Urinary bladder (tissue), 4 donors: ENCODE results near the gene CENPS. TPM values are rescaled to one million over a fixed set of nuclear protein-coding genes. Genes with fewer than 3 reads are reported as not detected.

Experiments used
- DNase-seq: peaks from one replicate; pipeline ENCODE4 v3.0.0-alpha.2; 2015; ENCODE audit errors: extremely low spot score
- H3K27ac ChIP-seq: one replicate; pipeline ENCODE4 v1.5.1; 2013; ENCODE audit warnings: low read depth, mild to moderate bottlenecking, moderate library complexity
- H3K36me3 ChIP-seq: one replicate; pipeline ENCODE4 v1.6.1; 2013; ENCODE audit warnings: mild to moderate bottlenecking, moderate library complexity; ENCODE audit not compliant: insufficient read depth
- H3K4me1 ChIP-seq: one replicate; pipeline ENCODE4 v1.6.1; 2013; ENCODE audit warnings: mild to moderate bottlenecking, moderate library complexity; ENCODE audit not compliant: insufficient read depth
- H3K4me3 ChIP-seq: one replicate; pipeline ENCODE4 v1.5.1; 2013; ENCODE audit warnings: low read depth, low read length
- WGBS: extraction: QIAGEN DNeasy Blood & Tissue Kit; methylation state at CpG from one replicate; pipeline ENCODE4 v1.1.7; 2013; 5-methylcytosine and 5-hydroxymethylcytosine counted together
- polyA plus RNA-seq: library from polyadenylated mRNA; stranded (reverse); fragments of 200-250 nt; gene quantifications from one replicate; pipeline ENCODE4 v1.2.3, GENCODE V29; 2013
- total RNA-seq: library from RNA; depleted of rRNA; stranded (reverse); fragments of >200 nt; gene quantifications from one replicate; pipeline ENCODE4 v1.2.3, GENCODE V29; 2014
- donor health status: healthy with polysubstance abuse.
- donor health status: healthy.

The CENPS gene
- total and polyA plus RNA-seq, 2 donors = 6.1 to 13.8 TPM

DNA sequence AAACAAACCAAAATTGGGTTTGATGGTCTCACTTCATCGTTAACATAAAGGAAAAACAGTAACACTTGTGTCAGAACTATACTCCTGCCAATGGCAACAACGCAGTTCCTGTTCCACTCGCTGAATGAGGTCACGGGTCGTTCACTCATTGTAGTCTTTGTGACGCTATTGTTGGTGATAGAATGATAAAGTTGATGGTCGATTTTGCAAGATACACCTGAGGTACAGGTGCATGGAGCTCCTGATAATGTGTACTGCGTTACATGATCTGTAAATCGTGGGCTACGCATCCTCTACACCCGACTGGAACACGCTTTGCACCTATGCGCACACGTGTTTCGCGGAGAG lies 391 bp upstream of the CENPS start:
- no peaks in the 10 kb centered on the region for H3K4me1 ChIP-seq
- 23% methylated on average over 16 of the region's 16 CpGs for WGBS
- H3K36me3 ChIP-seq = no peaks in the 10 kb centered on the region
- peak overlapping the region; percentile 63 for H3K4me3 ChIP-seq
- no peak overlapping the region for H3K27ac ChIP-seq
- DNase-seq = no peak

GRCh38 chr1:10431070-10431730 lies 967 bp downstream of the CENPS start:
- no peaks in the 10 kb centered on the region for H3K36me3 ChIP-seq
- no peaks in the 10 kb centered on the region for H3K4me1 ChIP-seq
- no peak for DNase-seq
- WGBS = 25% methylated on average over 30 of the region's 30 CpGs
- peak overlapping the region; percentile 63 for H3K4me3 ChIP-seq
- no peak overlapping the region for H3K27ac ChIP-seq

GRCh38 chr1:10432910-10433700 lies 2.9 kb downstream of the CENPS start:
- Histone ChIP-seq H3K4me3 (no peak overlapping the region), H3K36me3 (no peaks in the 10 kb centered on the region), H3K4me1 (no peaks in the 10 kb centered on the region), H3K27ac (no peak overlapping the region)
- no peak for DNase-seq
- 78% methylated on average over 14 of the region's 14 CpGs for WGBS

GRCh38 chr1:10433790-10434189 lies 3.6 kb downstream of the CENPS start:
- H3K27ac ChIP-seq = no peak overlapping the region
- H3K4me3 ChIP-seq = no peak overlapping the region
- 90% methylated on average over 11 of the region's 11 CpGs for WGBS
- H3K4me1 ChIP-seq = no peaks in the 10 kb centered on the region
- no peaks in the 10 kb centered on the region for H3K36me3 ChIP-seq
- DNase-seq = no peak

DNA sequence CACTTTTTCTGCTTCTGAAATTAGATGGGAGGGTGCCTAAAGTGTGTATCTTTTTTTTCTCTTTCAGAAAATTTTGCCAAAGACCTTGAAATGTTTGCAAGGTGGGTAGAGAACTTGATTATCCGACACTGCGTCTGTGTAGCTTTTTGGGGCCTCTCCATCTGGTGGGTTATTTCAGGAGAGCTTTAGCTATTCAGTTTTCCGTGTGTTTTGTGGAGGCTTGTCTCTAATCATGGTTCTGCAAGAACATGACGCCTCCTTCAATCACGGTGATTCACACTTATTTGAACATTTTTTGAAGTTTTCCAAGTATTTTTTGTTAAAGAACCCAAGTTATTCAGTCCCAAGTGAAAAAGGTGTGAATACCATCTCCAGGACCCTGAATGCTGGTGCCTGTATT lies 4.4 kb downstream of the CENPS start:
- no peaks in the 10 kb centered on the region for H3K36me3 ChIP-seq
- no peak for DNase-seq
- no peak overlapping the region for H3K4me3 ChIP-seq
- 94% methylated on average over 5 of the region's 5 CpGs for whole genome bisulfite sequencing
- no peak overlapping the region for H3K27ac ChIP-seq
- no peaks in the 10 kb centered on the region for H3K4me1 ChIP-seq

- WGBS = 96% methylated on average over 1 of the region's 1 CpG
- no peak overlapping the region for H3K4me3 ChIP-seq
- no peak overlapping the region for H3K27ac ChIP-seq
- no peaks in the 10 kb centered on the region for H3K36me3 ChIP-seq
- no peak for DNase-seq
- no peaks in the 10 kb centered on the region for H3K4me1 ChIP-seq
Measured at GRCh38 chr1:10437052-10437451, 6.8 kb downstream of the CENPS start.

- Histone ChIP-seq H3K4me1 (no peaks in the 10 kb centered on the region), H3K4me3 (no peak overlapping the region), H3K27ac (no peak overlapping the region), H3K36me3 (no peaks in the 10 kb centered on the region)
- 53% methylated on average over 7 of the region's 7 CpGs for WGBS
- DNase-seq = no peak
Measured at GRCh38 chr1:10438677-10439163, 8.5 kb downstream of the CENPS start.

DNA sequence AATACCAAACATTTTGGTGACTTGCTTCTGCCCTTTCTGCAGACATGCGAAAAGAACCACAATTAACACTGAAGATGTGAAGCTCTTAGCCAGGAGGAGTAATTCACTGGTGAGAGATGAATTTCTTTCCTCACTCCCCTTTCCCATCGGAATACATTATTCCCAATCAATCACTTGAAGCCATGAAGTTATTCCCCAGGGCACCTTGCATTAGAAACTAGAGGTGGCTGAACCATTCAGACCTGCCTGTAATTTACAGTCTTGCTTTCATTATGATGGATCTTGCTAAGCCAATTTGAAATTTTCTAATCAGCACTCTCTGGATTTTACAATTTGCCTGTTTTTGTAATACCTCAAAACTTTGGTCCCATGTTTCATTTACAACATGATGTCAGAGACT lies 10.1 kb downstream of the CENPS start:
- 96% methylated on average over 2 of the region's 2 CpGs for WGBS

GRCh38 chr1:10440794-10441193 lies 10.6 kb downstream of the CENPS start:
- WGBS = 92% methylated on average over 5 of the region's 5 CpGs
- H3K4me3 ChIP-seq = no peak overlapping the region
- no peak overlapping the region for H3K27ac ChIP-seq
- no peak for DNase-seq
- H3K4me1 ChIP-seq = no peaks in the 10 kb centered on the region
- H3K36me3 ChIP-seq = no peaks in the 10 kb centered on the region

More for the DNA sequence above, 10.1 kb downstream of the CENPS start:
- Histone ChIP-seq H3K4me1 (no peaks in the 10 kb centered on the region), H3K27ac (no peak overlapping the region), H3K36me3 (no peaks in the 10 kb centered on the region), H3K4me3 (no peak overlapping the region)
- DNase-seq = no peak

DNA sequence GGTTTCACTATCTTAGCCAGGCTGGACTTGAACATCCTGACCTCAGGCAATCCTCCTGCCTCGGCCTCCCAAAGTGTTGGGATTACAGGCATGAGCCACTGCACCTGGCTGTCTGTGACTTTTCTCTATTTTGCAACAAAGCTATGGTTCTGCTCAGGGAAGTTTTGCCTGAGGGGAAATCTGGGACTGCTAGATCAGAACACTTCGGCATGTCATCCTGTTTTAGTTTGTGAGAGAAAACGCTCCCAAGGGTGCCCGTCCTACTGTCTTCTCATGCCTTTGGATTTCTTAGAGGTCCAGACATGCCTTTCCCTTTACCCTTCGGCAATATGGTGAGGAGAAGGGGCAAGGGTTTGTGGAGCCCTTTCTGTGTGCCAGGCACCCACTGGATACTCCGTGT lies 14.0 kb downstream of the CENPS start:
- H3K4me3 ChIP-seq = no peak overlapping the region
- no peak for DNase-seq
- no peaks in the 10 kb centered on the region for H3K4me1 ChIP-seq
- WGBS = 92% methylated on average over 6 of the region's 6 CpGs
- H3K27ac ChIP-seq = no peak overlapping the region
- H3K36me3 ChIP-seq = no peaks in the 10 kb centered on the region

DNA sequence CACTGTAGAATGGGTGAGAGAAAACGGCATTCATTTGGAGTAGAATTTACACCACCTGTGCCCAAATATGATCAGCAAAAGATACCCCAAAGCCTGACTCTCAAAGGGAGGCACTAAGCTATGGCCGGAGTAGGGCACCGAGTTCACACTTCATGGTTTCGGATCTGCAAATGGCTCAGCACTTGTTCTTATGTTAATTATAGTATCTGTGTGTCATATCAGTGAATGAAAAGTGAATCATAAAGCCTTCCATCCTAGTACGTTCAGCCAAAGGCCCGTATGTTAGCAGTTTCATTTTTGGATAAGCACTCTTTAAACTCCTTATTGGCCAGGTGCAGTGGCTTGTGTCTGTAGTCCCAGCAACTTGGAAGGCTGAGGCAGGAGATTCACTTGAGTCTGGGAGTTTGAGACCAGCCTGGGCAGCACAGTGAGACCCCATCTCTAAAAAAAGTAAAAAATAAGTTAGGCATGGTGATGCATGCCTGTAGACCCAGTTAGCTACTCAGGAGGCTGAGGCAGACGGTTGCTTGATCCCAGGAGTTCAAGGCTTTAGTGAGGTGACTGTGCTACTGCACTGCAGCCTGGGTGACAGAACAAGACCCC lies 14.7 kb downstream of the CENPS start:
- Histone ChIP-seq H3K4me3 (no peak overlapping the region), H3K4me1 (no peaks in the 10 kb centered on the region), H3K36me3 (no peaks in the 10 kb centered on the region), H3K27ac (no peak overlapping the region)
- no peak for DNase-seq
- WGBS = 88% methylated on average over 7 of the region's 7 CpGs

DNA sequence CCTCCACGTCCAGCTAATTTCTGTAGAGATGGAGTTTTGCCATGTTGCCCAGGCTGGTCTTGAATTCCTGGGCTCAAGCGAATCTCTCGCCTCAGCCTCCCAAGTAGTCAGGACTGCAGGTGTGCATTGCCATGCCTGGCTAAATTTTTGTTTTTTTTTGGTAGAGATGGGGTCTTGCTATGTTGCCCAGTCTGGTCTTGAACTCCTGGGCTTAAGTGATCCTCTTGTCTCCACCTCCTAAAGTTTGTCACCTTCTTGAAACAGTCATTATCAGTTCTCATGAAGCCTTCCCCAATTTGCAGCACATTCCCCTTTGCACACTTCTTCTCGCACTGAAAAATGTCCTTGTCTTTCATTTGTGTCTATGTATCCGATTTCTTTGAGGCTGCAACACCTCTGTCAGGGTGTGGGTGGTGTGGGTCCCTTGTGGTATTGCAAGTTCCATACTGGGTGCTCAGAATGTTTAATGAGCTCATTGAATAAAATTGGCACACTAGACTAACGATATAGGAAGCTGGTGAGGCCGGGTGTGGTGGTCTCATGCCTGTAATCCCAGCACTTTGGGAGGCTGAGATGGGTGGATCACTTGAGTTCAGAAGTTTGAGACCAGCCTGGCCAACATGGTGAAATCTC lies 16.7 kb downstream of the CENPS start:
- H3K4me3 ChIP-seq = no peak overlapping the region
- no peak overlapping the region for H3K27ac ChIP-seq
- DNase-seq = no peak
- no peaks in the 10 kb centered on the region for H3K4me1 ChIP-seq
- H3K36me3 ChIP-seq = no peaks in the 10 kb centered on the region
- 98% methylated on average over 7 of the region's 7 CpGs for WGBS

DNA sequence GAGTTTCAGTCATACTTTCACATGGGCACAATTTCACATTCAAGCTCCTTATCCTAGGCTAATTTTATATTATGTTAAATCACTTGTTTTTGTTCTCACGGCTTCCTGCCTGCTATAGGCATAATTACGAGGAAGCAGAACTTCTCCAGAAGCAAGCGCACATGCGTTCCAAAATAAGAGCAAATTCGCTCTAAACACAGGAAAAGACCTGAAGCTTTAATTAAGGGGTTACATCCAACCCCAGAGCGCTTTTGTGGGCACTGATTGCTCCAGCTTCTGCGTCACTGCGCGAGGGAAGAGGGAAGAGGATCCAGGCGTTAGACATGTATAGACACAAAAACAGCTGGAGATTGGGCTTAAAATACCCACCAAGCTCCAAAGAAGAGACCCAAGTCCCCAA lies 19.5 kb downstream of the CENPS start, which contains the start of gene CORT:
CORT (plus strand) TSS at position 281 of the 400 bp plus-strand sequence. CDS start 193 bp downstream, outside the sequence.
- no peak within 1 kb of the TSS for H3K27ac ChIP-seq
- H3K36me3 ChIP-seq = no peaks in the 10 kb centered on the region
- no peak within 1 kb of the TSS for H3K4me3 ChIP-seq
- H3K4me1 ChIP-seq = no peaks in the 10 kb centered on the region
- DNase-seq = no peak
- WGBS = 87% methylated on average over 10 of the region's 10 CpGs
